HEK293 (cell line): ENCODE results near the gene HGFAC.

ENCODE experiments used
- HIC1 ChIP-seq: fragments of 450-650 bp; formaldehyde crosslinking; IDR thresholded peaks from 2 replicates; pipeline ENCODE4 v1.5.1; 2016; ENCODE audit warnings: missing biosample characterization, missing genetic modification characterization
- TRIM28 ChIP-seq: IDR thresholded peaks from 2 replicates; pipeline ENCODE4 v1.6.1; 2011; ENCODE audit warnings: low read length, control low read depth, borderline replicate concordance
- ZNF416 ChIP-seq: fragments of 450-650 bp; formaldehyde crosslinking; IDR thresholded peaks from 2 replicates; pipeline ENCODE4 v1.5.1; 2016; ENCODE audit warnings: missing biosample characterization, missing genetic modification characterization

GRCh38 chr4:3420606-3420955, 21.2 kb upstream of the HGFAC start:
- TF ChIP-seq ZNF416 (tag by site-specific recombination), result no peak
- no peak for TF ChIP-seq HIC1 (tag by site-specific recombination)
- no peak for TF ChIP-seq TRIM28
